HepG2 (cell line): ENCODE data around the gene THADA. TPM values are rescaled to one million over a fixed set of nuclear protein-coding genes. Genes with fewer than 3 reads are reported as not detected.

Source experiments
- AFF4 ChIP-seq: sonication (generic); formaldehyde crosslinking; IDR thresholded peaks from 2 replicates; pipeline ENCODE4 v1.4.0; 2020; ENCODE audit warnings: missing genetic modification reagents
- BCL6 ChIP-seq: IDR thresholded peaks from 2 replicates; pipeline ENCODE4 v1.6.1; 2016; ENCODE audit warnings: missing genetic modification reagents, missing compliant biosample characterization
- CC2D1A ChIP-seq: sonication (generic); formaldehyde crosslinking; IDR thresholded peaks from 2 replicates; pipeline ENCODE4 v1.8.1; 2023; ENCODE audit warnings: mild to moderate bottlenecking, missing genetic modification reagents
- EEA1 ChIP-seq: sonication (generic); formaldehyde crosslinking; IDR thresholded peaks from 2 replicates; pipeline ENCODE4 v1.5.1; 2020; ENCODE audit warnings: mild to moderate bottlenecking, missing genetic modification reagents, borderline replicate concordance
- EHMT2 ChIP-seq: fragments of 200-600 bp; sonication (generic); IDR thresholded peaks from 2 replicates; pipeline ENCODE4 v1.7.0; 2017; ENCODE audit warnings: antibody characterized with exemption, low read depth, low read length, borderline replicate concordance
- ELF3 ChIP-seq: IDR thresholded peaks from 2 replicates; pipeline ENCODE4 v1.6.1; 2016; ENCODE audit warnings: missing genetic modification reagents, missing compliant biosample characterization
- ISX ChIP-seq: sonication (generic); formaldehyde crosslinking; conservative IDR thresholded peaks from 2 replicates; pipeline ENCODE4 v1.5.0; 2020; ENCODE audit warnings: missing genetic modification reagents
- NR2F1 ChIP-seq, 2 experiments: fragments of 450-650 bp in 1 of 2; formaldehyde crosslinking in 1 of 2; IDR thresholded peaks; 2 replicates each; pipeline versions ENCODE4 v1.5.0 to v1.6.1; 2016 to 2020; ENCODE audit warnings: mild to moderate bottlenecking in 1 of 2, missing compliant biosample characterization in 1 of 2, missing genetic modification reagents in 1 of 2, moderate library complexity in 1 of 2
- SETDB1 ChIP-seq: sonication (generic); formaldehyde crosslinking; IDR thresholded peaks from 2 replicates; pipeline ENCODE4 v1.5.1; 2020; ENCODE audit warnings: missing genetic modification reagents, mild to moderate bottlenecking, borderline replicate concordance
- SIN3A ChIP-seq: IDR thresholded peaks from 2 replicates; pipeline ENCODE4 v1.6.1; 2011; ENCODE audit warnings: low read depth, mild to moderate bottlenecking, control low read depth, low read length, borderline replicate concordance
- TBL1XR1 ChIP-seq: fragments of 150-350 bp; IDR thresholded peaks from 2 replicates; pipeline ENCODE4 v1.6.1; 2014; ENCODE audit warnings: borderline replicate concordance, low read length; ENCODE audit not compliant: partially characterized antibody
- TCF7 ChIP-seq: sonication (generic); IDR thresholded peaks from 2 replicates; pipeline ENCODE4 v1.6.1; 2016; ENCODE audit warnings: antibody characterized with exemption, low read depth
- ZBTB40 ChIP-seq, 2 experiments: fragments of 450-650 bp in 1 of 2; sonication (generic) in 1 of 2; formaldehyde crosslinking in 1 of 2; IDR thresholded peaks; 2 replicates each; pipeline versions ENCODE4 v1.6.1 to v1.8.0; 2016 to 2022; ENCODE audit warnings: antibody characterized with exemption in 1 of 2, mild to moderate bottlenecking in 1 of 2, missing genetic modification reagents in 1 of 2
- ZNF160 ChIP-seq: sonication (generic); formaldehyde crosslinking; IDR thresholded peaks from 2 replicates; pipeline ENCODE4 v1.8.0; 2022; ENCODE audit warnings: mild to moderate bottlenecking, inconsistent platforms, missing genetic modification reagents
- ZNF263 ChIP-seq: sonication (generic); formaldehyde crosslinking; IDR thresholded peaks from 2 replicates; pipeline ENCODE4 v1.4.0; 2020; ENCODE audit warnings: missing genetic modification reagents
- polyA plus RNA-seq, 8 experiments: library from polyadenylated mRNA; depleted of rRNA in 3 of 8; stranded (reverse) in 7 of 8; unstranded in 1 of 8; fragments of >200 nt; fragmentation: Illumina TruSeq in 4 of 8; extraction: Trizol in 4 of 8; gene quantifications; 2 replicates each; pipeline versions ENCODE4 v1.2.1 to v1.2.3, GENCODE V29; 2011 to 2016; ENCODE audit warnings: low read depth in 4 of 8, missing spikeins in 1 of 8, mixed read lengths in 1 of 8; ENCODE audit not compliant: insufficient read depth in 1 of 8
- total RNA-seq, 5 experiments: library from RNA; depleted of rRNA; stranded (reverse); fragments of >200 nt; fragmentation: Illumina TruSeq; extraction: Trizol; gene quantifications; 2 replicates each; pipeline ENCODE4 v1.2.3, GENCODE V29; 2016; ENCODE audit warnings: low read depth in 1 of 5

THADA gene
- total and polyA plus RNA-seq, 2 of the 13 experiments (the other 11 are each of a cell fraction or from before 2014, with no cell fraction given), result 12.7 to 21.7 TPM

- TF ChIP-seq AFF4 (CRISPR knock-in tag) (no peak), SIN3A (no peak), ZBTB40 (IDR thresholded peaks at IDR 0.05) (no peak), ZBTB40 (CRISPR knock-in tag; IDR thresholded peaks at IDR 0.05) (no peak; the same call in 1 of the 2 replicates), ZNF263 (CRISPR knock-in tag) (0 out of 2 replicates have a peak, but pooled peaks have one; percentile 20), CC2D1A (CRISPR knock-in tag) (no peak), BCL6 (CRISPR knock-in tag) (peak; percentile 93), NR2F1 (CRISPR knock-in tag; IDR thresholded peaks at IDR 0.05) (peak; percentile 37 to 72; a peak in 3 of 4 replicates), ISX (CRISPR knock-in tag) (no peak), TBL1XR1 (peak; percentile 86), TCF7 (peak; percentile 96), EEA1 (no peak), ZNF160 (CRISPR knock-in tag) (peak; percentile 74; the same call in 1 of the 2 replicates), EHMT2 (peak; percentile 99), ELF3 (CRISPR knock-in tag) (peak; percentile 94), SETDB1 (no peak)
Measured at GRCh38 chr2:43293744-43294695, 301.8 kb downstream of the THADA start (continued).
